HL-60/S4 (cell line): ENCODE results near the gene SMG9.

Experiments used
- in situ Hi-C: fragments of 300-500 bp; cut with MboI; formaldehyde crosslinking; loops from 2 replicates; pipeline ENCODE4 v1.14.3; 2022; ENCODE audit warnings: low sequenced_read_pairs

The SMG9 gene

DNA sequence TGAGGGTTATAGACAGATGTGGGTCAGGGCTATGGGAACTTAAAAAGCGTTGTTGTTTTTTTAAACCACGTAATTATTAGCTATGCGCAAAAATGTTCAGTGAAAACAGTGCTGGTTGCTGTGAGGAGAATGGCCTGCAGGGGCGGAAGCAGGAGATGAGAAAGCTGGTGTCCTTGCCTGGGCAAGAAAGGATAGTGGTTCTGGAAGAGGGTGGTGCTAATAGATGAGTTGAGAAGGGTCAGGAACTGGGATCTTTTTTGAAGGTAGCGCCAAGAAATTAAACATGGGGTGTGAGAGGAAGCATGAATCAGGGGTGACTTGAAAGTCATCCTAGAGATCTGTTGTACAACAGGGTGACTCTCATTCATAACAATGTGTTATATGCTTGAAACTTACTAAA, 4.8 kb upstream of the SMG9 start:
- in situ Hi-C loops, result no loop called here

GRCh38 chr19:43755256-43755801, 567 bp upstream of the SMG9 start:
- in situ Hi-C loops, result no loop called here

DNA sequence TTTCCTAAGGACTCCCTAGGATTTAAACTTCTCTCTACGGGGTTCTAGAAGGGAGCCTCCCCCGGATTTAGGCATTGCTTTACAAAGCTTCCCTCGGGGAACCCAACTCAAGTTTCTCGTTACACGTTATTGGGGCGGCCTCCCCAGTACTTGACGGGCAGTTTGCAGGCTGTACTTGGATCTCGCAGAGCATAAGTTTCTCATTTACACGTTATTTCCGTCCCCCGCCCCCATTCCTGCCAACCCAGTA, 584 bp downstream of the SMG9 start:
- in situ Hi-C loops, result no loop called here

DNA sequence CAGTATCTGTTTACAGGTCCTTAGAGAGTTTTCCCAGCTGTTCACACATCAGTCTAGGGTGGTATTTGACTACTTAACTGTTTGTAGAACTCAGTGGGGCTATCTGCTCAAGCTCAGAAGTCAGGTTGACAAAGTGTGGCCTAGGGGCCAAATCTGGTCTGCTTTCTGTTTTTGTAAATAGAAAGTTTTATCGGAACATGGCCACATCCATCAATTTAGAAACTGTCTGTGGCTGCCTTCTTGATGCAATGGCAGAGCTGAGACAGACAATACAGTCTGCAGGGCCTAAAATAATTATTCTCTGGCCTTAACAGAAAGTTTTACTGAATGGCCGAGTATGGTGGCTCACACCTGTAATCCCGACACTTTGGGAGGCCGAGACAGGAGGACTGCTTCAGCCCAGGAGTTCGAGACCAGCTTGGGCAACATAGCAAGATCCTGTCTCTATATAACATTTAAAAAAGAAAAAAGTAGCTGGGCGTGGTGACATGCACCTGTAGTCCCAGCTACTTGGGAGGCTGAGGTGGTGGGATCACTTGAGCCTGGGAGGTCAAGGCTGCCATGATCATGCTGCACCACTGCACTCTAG, 2.4 kb downstream of the SMG9 start:
- in situ Hi-C loops, result no loop called here

DNA sequence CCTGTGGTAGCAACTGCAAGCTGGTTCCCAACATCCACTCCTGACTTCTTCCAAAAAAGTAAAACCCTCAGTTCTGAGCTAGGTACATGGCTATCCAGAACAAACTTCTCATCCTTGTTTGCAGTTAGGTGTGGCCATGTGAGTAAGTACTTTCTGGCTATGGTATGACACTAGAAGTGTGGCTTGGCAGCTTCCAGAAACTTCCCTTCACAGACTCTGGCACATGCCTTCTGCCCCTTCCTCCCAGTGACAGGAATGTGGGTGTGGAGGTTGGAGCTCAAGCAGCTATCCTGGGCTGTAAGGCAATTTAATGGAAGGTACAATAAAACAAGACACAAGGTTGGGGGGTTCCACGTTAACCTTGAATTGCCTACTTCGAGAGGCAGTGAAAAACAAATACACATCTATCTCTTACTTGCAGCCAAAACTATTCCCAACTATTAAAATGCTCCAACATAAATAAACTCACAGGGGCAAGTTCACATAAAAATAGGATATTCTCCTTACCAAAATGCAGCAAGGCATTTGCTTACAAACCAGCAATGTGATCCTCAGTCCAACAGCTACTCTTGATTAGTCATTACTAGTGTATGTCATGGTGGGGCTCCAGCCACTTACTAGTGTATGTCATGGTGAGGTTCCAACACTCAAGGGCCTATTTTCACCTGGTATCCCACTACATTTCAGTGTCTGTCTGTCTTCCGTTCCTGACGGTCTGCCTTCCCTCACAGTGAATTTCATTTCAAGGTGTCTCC, 3.1 kb downstream of the SMG9 start:
- in situ Hi-C loops, result no loop called here

GRCh38 chr19:43749898-43750297, 4.9 kb downstream of the SMG9 start:
- in situ Hi-C loops, result loop anchor here (5.0 kb wide), 1 partner anchor 37 kb away; no protein-coding TSS in a partner anchor

GRCh38 chr19:43749152-43749551, 5.6 kb downstream of the SMG9 start:
- in situ Hi-C loops, result loop anchor here (5.0 kb wide), 1 partner anchor 38 kb away; no protein-coding TSS in a partner anchor

- in situ Hi-C loops, result loop anchor here (5.0 kb wide), 1 partner anchor 39 kb away; no protein-coding TSS in a partner anchor
Observed at GRCh38 chr19:43748685-43749084, 6.1 kb downstream of the SMG9 start.

- in situ Hi-C loops, result loop anchor here (5.0 kb wide), 1 partner anchor 39 kb away; no protein-coding TSS in a partner anchor
Observed at GRCh38 chr19:43748205-43748594, 6.6 kb downstream of the SMG9 start.

GRCh38 chr19:43747557-43748204, 7.1 kb downstream of the SMG9 start:
- in situ Hi-C loops, result loop anchor here (5.0 kb wide), 1 partner anchor 40 kb away; no protein-coding TSS in a partner anchor

DNA sequence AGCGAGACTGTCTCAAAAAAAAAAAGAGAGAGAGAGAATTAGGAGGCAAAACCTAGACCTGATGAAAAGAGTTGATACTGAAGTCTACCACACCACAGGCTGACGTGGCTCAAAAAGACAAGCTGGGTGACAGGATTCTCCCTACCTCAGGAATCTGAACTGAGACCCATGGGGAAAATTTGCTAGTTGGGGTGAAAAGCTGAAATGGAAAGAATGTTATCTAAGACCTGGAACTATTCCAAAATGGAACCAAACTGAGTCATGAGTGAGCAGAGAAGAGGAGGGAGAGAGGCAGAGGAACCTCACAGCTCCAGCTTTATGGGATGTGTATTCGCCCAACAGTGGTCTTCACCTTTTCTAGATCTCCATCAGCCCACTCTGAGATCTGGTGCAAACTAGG, 11.7 kb downstream of the SMG9 start:
- in situ Hi-C loops, result no loop called here

GRCh38 chr19:43741075-43741825, 13.5 kb downstream of the SMG9 start:
- in situ Hi-C loops, result no loop called here

- in situ Hi-C loops, result no loop called here
Observed at GRCh38 chr19:43739439-43740235, 15.1 kb downstream of the SMG9 start.

- in situ Hi-C loops, result no loop called here
Observed at GRCh38 chr19:43738780-43739211, 16.0 kb downstream of the SMG9 start.

- in situ Hi-C loops, result no loop called here
Observed at GRCh38 chr19:43735957-43736356, 18.8 kb downstream of the SMG9 start.

DNA sequence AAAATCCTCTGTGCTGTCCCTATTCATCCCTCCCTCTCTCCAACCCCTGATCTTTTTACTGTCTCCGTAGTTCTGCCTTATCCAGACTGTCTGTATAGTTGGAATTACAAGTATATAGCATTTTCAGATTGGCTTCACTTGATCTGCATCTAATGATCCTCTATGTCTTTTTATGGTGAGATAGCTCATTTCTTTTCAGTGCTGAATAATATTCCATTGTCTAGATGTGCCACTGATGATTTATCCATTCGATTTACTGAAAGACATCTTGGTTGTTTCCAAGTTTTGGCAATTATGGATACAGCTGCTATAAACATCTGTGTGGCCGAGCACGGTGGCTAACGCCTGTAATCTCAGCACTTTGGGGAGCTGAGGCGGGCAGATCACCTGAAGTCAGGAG, 19.7 kb downstream of the SMG9 start:
- in situ Hi-C loops, result no loop called here

DNA sequence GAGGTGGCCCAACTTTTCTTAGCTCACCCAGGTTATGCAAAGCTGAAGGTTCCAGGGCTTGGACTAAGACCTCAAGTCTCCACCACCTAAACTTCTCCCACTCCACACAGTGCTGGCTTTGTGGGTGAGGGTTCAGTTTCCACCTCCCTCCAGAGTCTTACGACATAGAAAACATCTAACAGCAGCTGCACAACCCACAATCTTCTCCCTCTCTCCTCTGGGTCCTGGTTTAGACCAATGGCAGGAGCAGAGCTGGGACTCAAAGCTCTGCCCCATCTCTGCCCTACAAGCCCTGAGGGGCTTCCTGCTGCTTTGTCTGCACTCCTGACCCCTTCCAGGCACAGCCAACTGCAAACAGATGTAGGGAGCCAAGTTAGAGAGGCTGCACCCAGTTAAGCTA, 22.9 kb downstream of the SMG9 start:
- in situ Hi-C loops, result no loop called here

GRCh38 chr19:43731346-43731745, 23.4 kb downstream of the SMG9 start:
- in situ Hi-C loops, result no loop called here

GRCh38 chr19:43729919-43730318, 24.8 kb downstream of the SMG9 start:
- in situ Hi-C loops, result no loop called here

GRCh38 chr19:43727593-43727853, 27.2 kb downstream of the SMG9 start:
- in situ Hi-C loops, result no loop called here
